HepG2 (cell line): ENCODE results near the gene NADK2. TPM values are rescaled to one million over a fixed set of nuclear protein-coding genes. Genes with fewer than 3 reads are reported as not detected.

Source experiments
- ATAC-seq: fragments of 200-7000 bp; cut with Tn5 transposase; 3 replicates; pipeline ENCODE4 v1.9.1; 2020; ENCODE audit warnings: mild to moderate bottlenecking, moderate library complexity
- BruUV-seq: library from RNA; stranded (reverse); fragments of 400-500 nt; replicated peaks from 2 replicates; lab custom pipeline; 2021; lab: Mats Ljungman, UMichigan
- CTCF ChIA-PET: fragments of 300-600 bp; formaldehyde crosslinking; extraction: SDS; loops from one replicate; lab custom pipeline; 2021; ENCODE audit warnings: low total read pairs, inconsistent platforms, low intra/inter-chr PET ratio; lab: Yijun Ruan, JAX
- POLR2A ChIA-PET: fragments of 350-600 bp; sonication (Branson Sonifier 250); formaldehyde crosslinking; loops from one replicate; lab custom pipeline; 2020; ENCODE audit warnings: antibody characterized with exemption, inconsistent platforms; lab: Yijun Ruan, JAX
- DNase-seq: peaks from one replicate; pipeline ENCODE4 v3.0.0-alpha.2; 2015; ENCODE audit warnings: low spot score
- FAIRE-seq: peaks from 3 replicates; lab custom pipeline; 2011; peaks lifted over from hg19 to GRCh38; lab: Jason Lieb, UNC
- H2AFZ ChIP-seq: one replicate; pipeline ENCODE4 v1.6.1; 2011; ENCODE audit warnings: low read length, inconsistent platforms
- H3K27ac ChIP-seq: fragments of 300-600 bp; 3 replicates; pipeline ENCODE4 v1.8.0; 2011; ENCODE audit warnings: mixed run types, mild to moderate bottlenecking, mixed read lengths, low read length, inconsistent platforms; ENCODE audit not compliant: insufficient read depth; ENCODE audit errors: extremely low read length
- H3K27me3 ChIP-seq, 2 experiments: fragments of 200-600 bp in 1 of 2; 2 replicates in 1 of 2; 3 replicates in 1 of 2; pipeline versions ENCODE4 v1.6.0 to v1.8.0; 2011; ENCODE audit warnings: low read length in 2 of 2, mild to moderate bottlenecking in 2 of 2, moderate library complexity in 2 of 2, inconsistent platforms in 1 of 2; ENCODE audit not compliant: insufficient read depth in 2 of 2, control insufficient read depth in 1 of 2
- H3K36me3 ChIP-seq, 2 experiments: fragments of 200-600 bp in 1 of 2; replicated peaks in 1 of 2; 2 replicates in 1 of 2; 3 replicates in 1 of 2; pipeline versions ENCODE4 v1.5.1 to v1.8.0; 2011; ENCODE audit warnings: low read length in 2 of 2, inconsistent platforms in 1 of 2; ENCODE audit not compliant: insufficient read depth in 2 of 2, control insufficient read depth in 1 of 2
- H3K4me1 ChIP-seq: 2 replicates; pipeline ENCODE4 v1.5.1; 2012; ENCODE audit warnings: low read length, inconsistent platforms; ENCODE audit not compliant: insufficient read depth
- H3K4me2 ChIP-seq: 2 replicates; pipeline ENCODE4 v1.6.0; 2011; ENCODE audit warnings: low read depth, low read length, inconsistent platforms
- H3K4me3 ChIP-seq, 3 experiments: fragments of 200-600 bp in 1 of 3; sonication (generic), shearing (Covaris generic) in 1 of 3; replicated peaks in 1 of 3; 2 replicates each; pipeline ENCODE4 v1.5.1; 2011 to 2016; ENCODE audit warnings: low read length in 3 of 3, inconsistent platforms in 2 of 3, low read depth in 2 of 3, mild to moderate bottlenecking in 2 of 3, control low read depth in 1 of 3, mixed read lengths in 1 of 3; ENCODE audit not compliant: insufficient read depth in 1 of 3
- H3K79me2 ChIP-seq: one replicate; pipeline ENCODE4 v1.6.1; 2011; ENCODE audit warnings: low read length, inconsistent platforms; ENCODE audit not compliant: insufficient read depth
- H3K9ac ChIP-seq: 2 replicates; pipeline ENCODE4 v1.6.0; 2011; ENCODE audit warnings: mild to moderate bottlenecking, low read depth, low read length, inconsistent platforms; ENCODE audit not compliant: insufficient read depth
- H3K9me3 ChIP-seq: 2 replicates; pipeline ENCODE4 v1.5.1; 2012; ENCODE audit warnings: mild to moderate bottlenecking, low read length
- H4K20me1 ChIP-seq: 2 replicates; pipeline ENCODE4 v1.6.0; 2011; ENCODE audit warnings: inconsistent platforms, mild to moderate bottlenecking, low read length, moderate library complexity; ENCODE audit not compliant: insufficient read depth
- ADNP ChIP-seq: sonication (generic); formaldehyde crosslinking; IDR thresholded peaks from 2 replicates; pipeline ENCODE4 v1.4.0; 2020; ENCODE audit warnings: missing genetic modification reagents
- AKAP8 ChIP-seq: sonication (generic); formaldehyde crosslinking; IDR thresholded peaks from 2 replicates; pipeline ENCODE4 v1.5.1; 2020; ENCODE audit warnings: mild to moderate bottlenecking, missing genetic modification reagents
- CBX5 ChIP-seq: sonication (generic); formaldehyde crosslinking; IDR thresholded peaks from 2 replicates; pipeline ENCODE4 v1.4.0; 2020; ENCODE audit warnings: missing genetic modification reagents, borderline replicate concordance
- CSRNP1 ChIP-seq: sonication (generic); formaldehyde crosslinking; IDR thresholded peaks from 2 replicates; pipeline ENCODE4 v1.8.1; 2023; ENCODE audit warnings: mild to moderate bottlenecking, missing genetic modification reagents
- FOSL2 ChIP-seq: sonication (generic); formaldehyde crosslinking; IDR thresholded peaks from 2 replicates; pipeline ENCODE4 v1.4.0; 2020; ENCODE audit warnings: missing genetic modification reagents
- HDAC2 ChIP-seq: sonication (generic); formaldehyde crosslinking; IDR thresholded peaks from 2 replicates; pipeline ENCODE4 v1.4.0; 2020; ENCODE audit warnings: missing genetic modification reagents
- HOXA3 ChIP-seq: sonication (generic); formaldehyde crosslinking; IDR thresholded peaks from 2 replicates; pipeline ENCODE4 v1.5.0; 2020; ENCODE audit warnings: missing genetic modification reagents
- KDM5B ChIP-seq: sonication (generic); formaldehyde crosslinking; IDR thresholded peaks from 2 replicates; pipeline ENCODE4 v1.4.0; 2020; ENCODE audit warnings: missing genetic modification reagents, mild to moderate bottlenecking, borderline replicate concordance
- KLF6 ChIP-seq: IDR thresholded peaks from 2 replicates; pipeline ENCODE4 v1.8.0; 2016; ENCODE audit warnings: missing biosample characterization, missing genetic modification reagents
- REPIN1 ChIP-seq: sonication (generic); formaldehyde crosslinking; IDR thresholded peaks from 2 replicates; pipeline ENCODE4 v1.8.0; 2022; ENCODE audit warnings: missing genetic modification reagents, low read depth, mild to moderate bottlenecking, borderline replicate concordance
- RFX5 ChIP-seq: IDR thresholded peaks from 2 replicates; pipeline ENCODE4 v1.6.1; 2011; ENCODE audit warnings: low read depth, low read length, improper control_type of control experiment
- SAP130 ChIP-seq: IDR thresholded peaks from 2 replicates; pipeline ENCODE4 v1.6.1; 2016; ENCODE audit warnings: low read depth
- ZNF10 ChIP-seq: sonication (generic); formaldehyde crosslinking; IDR thresholded peaks from 2 replicates; pipeline ENCODE4 v1.4.0; 2020; ENCODE audit warnings: mild to moderate bottlenecking, low read depth, missing genetic modification reagents, borderline replicate concordance
- ZNF282 ChIP-seq: fragments of 450-650 bp; IDR thresholded peaks from 2 replicates; pipeline ENCODE4 v1.6.1; 2018; ENCODE audit not compliant: partially characterized antibody
- ZNF30 ChIP-seq: sonication (generic); formaldehyde crosslinking; IDR thresholded peaks from 2 replicates; pipeline ENCODE4 v1.5.0; 2020; ENCODE audit warnings: mild to moderate bottlenecking, missing genetic modification reagents
- WGBS: methylation state at CpG from one replicate; pipeline ENCODE4 v1.1.6; 2017; ENCODE audit warnings: low lambda C conversion rate; 5-methylcytosine and 5-hydroxymethylcytosine counted together
- in situ Hi-C: cut with HindIII; loops from 2 replicates; pipeline ENCODE4 v1.10.0; 2017; ENCODE audit warnings: low pct_unique_long_range_greater_than_20kb; ENCODE audit not compliant: extremely low pct_ligation_motif_present
- intact Hi-C: fragments of 100-400 bp; cut with micrococcal nuclease; formaldehyde crosslinking; loops from one replicate; pipeline ENCODE4 v1.10.0; 2022; ENCODE audit not compliant: unreplicated experiment
- polyA plus RNA-seq, 8 experiments: library from polyadenylated mRNA; depleted of rRNA in 3 of 8; stranded (reverse) in 7 of 8; unstranded in 1 of 8; fragments of >200 nt; fragmentation: Illumina TruSeq in 4 of 8; extraction: Trizol in 4 of 8; gene quantifications; 2 replicates each; pipeline versions ENCODE4 v1.2.1 to v1.2.3, GENCODE V29; 2011 to 2016; ENCODE audit warnings: low read depth in 4 of 8, missing spikeins in 1 of 8, mixed read lengths in 1 of 8; ENCODE audit not compliant: insufficient read depth in 1 of 8
- total RNA-seq, 5 experiments: library from RNA; depleted of rRNA; stranded (reverse); fragments of >200 nt; fragmentation: Illumina TruSeq; extraction: Trizol; gene quantifications; 2 replicates each; pipeline ENCODE4 v1.2.3, GENCODE V29; 2016; ENCODE audit warnings: low read depth in 1 of 5
- TF ChIP-seq, protein P1 (sequence below): sonication (generic); formaldehyde crosslinking; IDR thresholded peaks from 2 replicates; pipeline ENCODE4 v1.4.0; 2020; ENCODE audit warnings: missing genetic modification reagents
- TF ChIP-seq, protein P2 (sequence below): sonication (generic); formaldehyde crosslinking; IDR thresholded peaks from 2 replicates; pipeline ENCODE4 v1.8.1; 2023; ENCODE audit warnings: mild to moderate bottlenecking, moderate library complexity, missing genetic modification reagents
- TF ChIP-seq, protein P3 (sequence below): sonication (generic); formaldehyde crosslinking; IDR thresholded peaks from 2 replicates; pipeline ENCODE4 v1.5.0; 2020; ENCODE audit warnings: mild to moderate bottlenecking, missing genetic modification reagents

Gene NADK2
- total and polyA plus RNA-seq, 2 of the 13 experiments (the other 11 are each of a cell fraction or from before 2014, with no cell fraction given), result 13.9 to 71.4 TPM

DNA sequence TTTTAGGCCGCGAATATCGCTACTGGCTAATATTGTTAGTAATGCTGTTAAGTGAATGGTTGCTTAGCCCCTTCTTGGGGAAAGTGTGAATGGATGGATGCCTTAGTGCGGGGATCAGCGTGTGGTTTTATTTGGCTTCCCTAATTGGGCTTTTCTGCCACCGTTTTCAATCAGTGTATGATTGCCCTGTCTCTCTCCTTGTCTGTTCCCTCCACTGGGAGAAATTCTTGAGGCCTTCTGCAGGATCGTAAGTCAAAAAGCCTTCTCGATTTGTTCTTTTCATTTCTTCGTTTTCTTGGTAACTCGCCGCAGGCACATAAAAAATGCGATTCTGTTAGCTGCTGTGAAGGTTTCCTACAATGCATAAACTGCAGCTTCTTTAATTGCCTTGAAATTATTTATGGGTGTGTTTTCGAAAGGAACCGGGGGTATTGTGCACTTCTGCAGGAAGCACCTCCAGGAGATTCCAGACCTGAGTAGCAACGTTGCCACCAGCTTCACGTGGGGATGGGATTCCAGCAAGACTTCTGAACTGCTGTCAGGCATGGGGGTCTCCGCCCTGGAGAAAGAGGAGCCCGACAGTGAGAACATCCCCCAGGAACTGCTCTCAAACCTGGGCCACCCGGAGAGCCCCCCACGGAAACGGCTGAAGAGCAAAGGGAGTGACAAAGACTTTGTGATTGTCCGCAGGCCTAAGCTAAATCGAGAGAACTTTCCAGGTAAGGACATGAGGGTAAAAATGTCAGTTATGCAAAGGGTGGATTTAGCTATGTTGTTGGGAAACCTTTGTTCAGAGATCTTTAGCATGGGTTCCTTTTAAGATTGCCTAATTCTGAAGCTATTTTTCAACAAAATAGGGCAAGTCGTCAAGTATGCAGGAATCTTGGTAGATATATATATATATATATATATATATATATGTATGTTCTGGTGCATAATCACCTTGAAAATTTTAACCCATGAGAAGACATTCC lies 89.1 kb downstream of the NADK2 start:
- WGBS, result 2% methylated on average over 21 of the region's 24 CpGs
- in situ Hi-C loops, result no loop called here
- TF ChIP-seq, protein P1, sequence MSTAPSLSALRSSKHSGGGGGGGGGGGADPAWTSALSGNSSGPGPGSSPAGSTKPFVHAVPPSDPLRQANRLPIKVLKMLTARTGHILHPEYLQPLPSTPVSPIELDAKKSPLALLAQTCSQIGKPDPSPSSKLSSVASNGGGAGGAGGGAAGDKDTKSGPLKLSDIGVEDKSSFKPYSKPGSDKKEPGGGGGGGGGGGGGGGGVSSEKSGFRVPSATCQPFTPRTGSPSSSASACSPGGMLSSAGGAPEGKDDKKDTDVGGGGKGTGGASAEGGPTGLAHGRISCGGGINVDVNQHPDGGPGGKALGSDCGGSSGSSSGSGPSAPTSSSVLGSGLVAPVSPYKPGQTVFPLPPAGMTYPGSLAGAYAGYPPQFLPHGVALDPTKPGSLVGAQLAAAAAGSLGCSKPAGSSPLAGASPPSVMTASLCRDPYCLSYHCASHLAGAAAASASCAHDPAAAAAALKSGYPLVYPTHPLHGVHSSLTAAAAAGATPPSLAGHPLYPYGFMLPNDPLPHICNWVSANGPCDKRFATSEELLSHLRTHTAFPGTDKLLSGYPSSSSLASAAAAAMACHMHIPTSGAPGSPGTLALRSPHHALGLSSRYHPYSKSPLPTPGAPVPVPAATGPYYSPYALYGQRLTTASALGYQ (CRISPR knock-in tag), result no peak
- no peak for TF ChIP-seq ADNP (CRISPR knock-in tag)
- no peak for TF ChIP-seq REPIN1 (CRISPR knock-in tag)
- no peak for TF ChIP-seq FOSL2
- TF ChIP-seq AKAP8, result 0 out of 2 replicates have a peak, but pooled peaks have one; percentile 5
- no peak for TF ChIP-seq RFX5
- 0 out of 2 replicates have a peak, but pooled peaks have one; percentile 23 for TF ChIP-seq SAP130 (CRISPR knock-in tag)
- no peak; the same call in 1 of the 2 replicates for TF ChIP-seq CSRNP1 (CRISPR knock-in tag)
- no peak for TF ChIP-seq KLF6 (CRISPR knock-in tag)
- TF ChIP-seq, protein P2, sequence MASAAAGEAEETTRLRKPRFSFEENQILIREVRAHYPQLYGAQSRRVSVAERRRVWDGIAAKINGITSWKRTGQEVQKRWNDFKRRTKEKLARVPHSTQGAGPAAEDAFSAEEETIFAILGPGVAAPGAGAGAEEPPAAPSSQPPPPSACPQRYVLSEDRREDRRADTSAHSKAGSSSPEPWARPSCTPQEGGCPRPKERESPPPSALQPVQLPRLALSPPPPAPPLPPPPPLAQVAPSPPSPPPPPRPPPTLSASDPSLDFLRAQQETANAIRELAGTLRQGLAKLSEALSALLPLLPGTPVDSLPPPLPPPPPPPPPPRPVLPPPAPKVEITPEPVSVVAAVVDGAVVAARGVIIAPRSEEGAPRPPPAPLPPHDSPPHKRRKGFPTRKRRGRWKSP (CRISPR knock-in tag), result 0 out of 2 replicates have a peak, but pooled peaks have one; percentile 1
- TF ChIP-seq, protein P3, sequence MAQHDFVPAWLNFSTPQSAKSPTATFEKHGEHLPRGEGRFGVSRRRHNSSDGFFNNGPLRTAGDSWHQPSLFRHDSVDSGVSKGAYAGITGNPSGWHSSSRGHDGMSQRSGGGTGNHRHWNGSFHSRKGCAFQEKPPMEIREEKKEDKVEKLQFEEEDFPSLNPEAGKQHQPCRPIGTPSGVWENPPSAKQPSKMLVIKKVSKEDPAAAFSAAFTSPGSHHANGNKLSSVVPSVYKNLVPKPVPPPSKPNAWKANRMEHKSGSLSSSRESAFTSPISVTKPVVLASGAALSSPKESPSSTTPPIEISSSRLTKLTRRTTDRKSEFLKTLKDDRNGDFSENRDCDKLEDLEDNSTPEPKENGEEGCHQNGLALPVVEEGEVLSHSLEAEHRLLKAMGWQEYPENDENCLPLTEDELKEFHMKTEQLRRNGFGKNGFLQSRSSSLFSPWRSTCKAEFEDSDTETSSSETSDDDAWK (CRISPR knock-in tag), result no peak
- TF ChIP-seq KDM5B (CRISPR knock-in tag), result no peak
- TF ChIP-seq ZNF282, result no peak
- TF ChIP-seq HOXA3, result no peak
- TF ChIP-seq ZNF10 (CRISPR knock-in tag), result no peak
- TF ChIP-seq CBX5 (CRISPR knock-in tag), result no peak
- TF ChIP-seq ZNF30 (CRISPR knock-in tag), result no peak
- TF ChIP-seq HDAC2 (CRISPR knock-in tag), result no peak

More for the DNA sequence above, 89.1 kb downstream of the NADK2 start:
- ATAC-seq, result no peak
- Histone ChIP-seq H2AFZ (peak overlapping the region; percentile 52), H3K4me2 (peak overlapping the region; percentile 99), H3K4me3 (peak overlapping the region; percentile 69 to 90 (median 84)), H3K9ac (peak overlapping the region; percentile 87), H3K27me3 (no peaks in the 10 kb centered on the region; a peak in 1 of 5 replicates), H3K27ac (peak overlapping the region; percentile 73), H3K36me3 (peaks cover 3 to 29% of the 10 kb centered on the region in 2 experiments; a peak in 3 of 5 replicates), H4K20me1 (no peaks in the 10 kb centered on the region), H3K79me2 (peaks cover 47% of the 10 kb centered on the region), H3K4me1 (peaks cover 73% of the 10 kb centered on the region), H3K9me3 (no peaks in the 10 kb centered on the region)
- intact Hi-C loops, result loop anchor here (1.0 to 10.0 kb wide), 5 partner anchors 28 to 1225 kb away; partner anchors contain the start of genes DNAJC21 and NIPBL
- FAIRE-seq, result no peak
- BruUV-seq, result TSS peak; percentile 65
- ChIA-PET POLR2A (interaction anchor here (1.4 to 4.5 kb wide), 8 partner anchors 9 to 89 kb away, joined by 3 to 57 read pairs (median 10); partner anchors contain the start of gene NADK2), CTCF (no interaction called here)
- DNase-seq, result no peak
